ES-I3 (cell line): ENCODE results near the gene RNF121.

Experiments
- H3K36me3 ChIP-seq: 2 replicates; pipeline ENCODE4 v1.6.1; 2013; ENCODE audit warnings: mild to moderate bottlenecking, low read length, control low read depth, moderate library complexity; ENCODE audit not compliant: insufficient read depth
- H3K4me1 ChIP-seq: 2 replicates; pipeline ENCODE4 v1.6.1; 2013; ENCODE audit warnings: mild to moderate bottlenecking, control low read depth, low read length; ENCODE audit not compliant: insufficient read depth
- H3K9ac ChIP-seq: 2 replicates; pipeline ENCODE4 v1.6.1; 2013; ENCODE audit warnings: low read depth, mild to moderate bottlenecking, low read length, moderate library complexity
- H3K9me3 ChIP-seq: 2 replicates; pipeline ENCODE4 v1.6.1; 2013; ENCODE audit warnings: mild to moderate bottlenecking, low read length, moderate library complexity; ENCODE audit not compliant: control insufficient read depth, insufficient read depth

The RNF121 gene

GRCh38 chr11:72012897-72013721 is 84.3 kb downstream of the RNF121 start:
- Histone ChIP-seq H3K4me1 (no peaks in the 10 kb centered on the region), H3K9me3 (no peaks in the 10 kb centered on the region), H3K36me3 (peaks cover 31% of the 10 kb centered on the region), H3K9ac (no peak overlapping the region)

- Histone ChIP-seq H3K4me1 (no peaks in the 10 kb centered on the region), H3K9me3 (no peaks in the 10 kb centered on the region), H3K36me3 (peaks cover 25% of the 10 kb centered on the region), H3K9ac (no peak overlapping the region)
Observed at GRCh38 chr11:72013765-72014711, 85.2 kb downstream of the RNF121 start.

DNA sequence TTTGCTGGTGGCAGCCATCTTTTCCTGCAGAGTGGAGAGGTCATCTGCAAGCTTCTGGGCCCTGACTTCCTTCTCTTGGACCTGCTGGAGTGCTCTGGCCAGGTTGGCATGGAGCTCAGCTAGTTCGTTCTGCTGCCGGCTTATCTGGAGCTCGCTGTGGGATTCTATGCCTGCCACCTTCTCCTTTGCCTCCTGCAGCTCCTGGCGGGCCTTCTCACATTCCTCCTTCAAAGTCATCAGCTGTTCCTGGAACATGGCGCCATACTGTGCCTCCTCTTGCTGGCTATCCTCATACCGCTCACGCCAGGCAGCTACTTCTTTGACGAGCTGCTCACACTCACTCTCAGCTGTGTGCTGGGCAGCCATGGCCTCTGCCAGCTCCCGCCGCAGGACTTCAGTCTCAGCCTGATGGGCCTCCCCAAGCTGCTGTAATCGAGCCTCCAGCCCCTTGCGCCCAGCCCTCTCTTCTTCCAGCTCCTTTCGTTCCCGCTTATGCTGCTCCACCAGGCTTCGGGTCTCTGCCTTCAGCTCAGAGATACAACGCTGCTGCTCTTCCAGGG is 86.0 kb downstream of the RNF121 start:
- no peaks in the 10 kb centered on the region for H3K4me1 ChIP-seq
- H3K9ac ChIP-seq: no peak overlapping the region
- H3K36me3 ChIP-seq: peaks cover 20% of the 10 kb centered on the region
- no peaks in the 10 kb centered on the region for H3K9me3 ChIP-seq

DNA sequence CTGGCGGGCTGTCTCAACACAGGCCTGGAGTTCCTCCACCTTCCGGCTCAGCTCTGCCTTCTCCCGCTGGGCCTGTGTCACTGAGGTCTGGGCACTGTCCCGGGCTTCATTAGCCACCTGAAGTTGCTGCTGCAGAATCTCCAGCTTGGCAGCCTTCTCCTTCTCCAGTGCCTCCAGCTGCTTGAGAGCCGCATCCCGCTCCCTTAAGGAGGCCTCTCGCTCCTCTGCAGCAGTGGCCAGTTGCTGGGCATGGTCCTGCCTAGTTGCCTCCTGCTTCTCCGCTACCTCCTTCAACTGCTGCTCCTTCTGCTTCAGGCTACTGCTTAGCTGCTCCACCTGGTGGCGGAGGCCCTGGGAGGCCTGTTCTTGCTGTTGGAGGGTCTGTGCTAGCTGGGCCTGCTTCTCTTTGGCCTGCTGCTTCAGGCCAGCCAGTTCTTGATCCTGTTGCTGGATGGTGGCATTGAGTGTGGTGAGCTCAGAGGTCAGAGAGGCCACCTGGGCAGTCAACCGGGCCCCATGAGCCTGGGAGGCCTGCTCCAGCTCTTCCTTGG is 86.7 kb downstream of the RNF121 start:
- H3K9ac ChIP-seq: no peak overlapping the region
- H3K9me3 ChIP-seq: no peaks in the 10 kb centered on the region
- H3K36me3 ChIP-seq: peaks cover 23% of the 10 kb centered on the region
- H3K4me1 ChIP-seq: no peaks in the 10 kb centered on the region

GRCh38 chr11:72018171-72018570 is 89.3 kb downstream of the RNF121 start:
- Histone ChIP-seq H3K36me3 (peaks cover 35% of the 10 kb centered on the region), H3K4me1 (no peaks in the 10 kb centered on the region), H3K9ac (no peak overlapping the region)

DNA sequence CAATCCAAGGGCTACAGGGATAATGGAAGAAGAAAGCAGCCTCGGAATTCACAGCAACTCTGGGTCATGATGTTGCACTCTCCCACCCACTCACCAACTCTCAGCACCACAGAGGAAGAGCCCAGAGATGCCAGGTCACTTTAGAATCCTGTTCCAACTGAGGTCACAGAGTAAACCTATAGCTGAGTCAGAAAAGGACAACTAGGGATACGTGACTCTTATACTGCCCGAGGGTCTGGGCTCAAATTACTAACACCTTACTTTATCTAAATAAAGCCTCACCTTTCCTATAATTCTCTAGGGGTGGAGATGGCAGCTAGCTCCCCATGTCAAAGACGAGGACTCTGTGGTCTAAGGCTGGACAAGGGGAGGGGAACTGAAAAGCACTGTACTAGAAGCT is 94.5 kb downstream of the RNF121 start:
- H3K9me3 ChIP-seq: no peaks in the 10 kb centered on the region
- peaks cover 5% of the 10 kb centered on the region for H3K4me1 ChIP-seq
- no peak overlapping the region for H3K9ac ChIP-seq
- H3K36me3 ChIP-seq: peaks cover 28% of the 10 kb centered on the region

More at GRCh38 chr11:72018171-72018570, 89.3 kb downstream of the RNF121 start:
- H3K9me3 ChIP-seq: no peaks in the 10 kb centered on the region

GRCh38 chr11:72024069-72024754 is 95.4 kb downstream of the RNF121 start:
- no peak overlapping the region for H3K9ac ChIP-seq
- peaks cover 5% of the 10 kb centered on the region for H3K4me1 ChIP-seq
- peaks cover 30% of the 10 kb centered on the region for H3K36me3 ChIP-seq
- no peaks in the 10 kb centered on the region for H3K9me3 ChIP-seq

- no peaks in the 10 kb centered on the region for H3K9me3 ChIP-seq
- peaks cover 5% of the 10 kb centered on the region for H3K4me1 ChIP-seq
- H3K9ac ChIP-seq: no peak overlapping the region
- H3K36me3 ChIP-seq: peaks cover 25% of the 10 kb centered on the region
Observed at GRCh38 chr11:72026090-72026489, 97.2 kb downstream of the RNF121 start.

DNA sequence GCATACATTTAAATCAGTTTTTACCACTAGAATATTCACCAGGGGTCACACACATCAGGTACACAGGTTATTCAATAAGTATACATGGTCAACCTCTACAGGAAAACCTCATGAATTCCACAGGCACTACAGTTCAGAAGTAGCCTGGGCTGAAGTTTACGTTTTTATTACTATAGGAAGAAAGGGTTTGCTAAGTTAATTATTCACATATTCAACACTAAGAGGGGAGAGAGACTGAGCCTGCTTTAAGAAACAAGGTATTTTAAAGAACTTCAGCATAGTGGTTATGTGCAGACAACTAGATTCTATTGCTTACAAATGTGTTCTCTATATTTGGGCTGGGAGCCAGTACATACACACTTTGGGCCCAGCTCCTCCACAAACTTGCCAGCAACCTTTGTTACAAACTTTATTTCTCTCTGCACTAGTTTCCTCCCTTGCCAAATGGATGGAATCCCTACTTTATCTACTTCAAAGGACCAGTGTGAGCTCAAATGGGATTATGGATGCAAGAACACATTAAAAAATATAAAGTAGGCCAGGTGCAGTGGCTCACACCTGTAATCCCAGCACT is 101.7 kb downstream of the RNF121 start:
- no peaks in the 10 kb centered on the region for H3K9me3 ChIP-seq
- H3K9ac ChIP-seq: no peak overlapping the region
- peaks cover 2% of the 10 kb centered on the region for H3K4me1 ChIP-seq
- H3K36me3 ChIP-seq: peaks cover 3% of the 10 kb centered on the region; the same call in 1 of the 2 replicates

DNA sequence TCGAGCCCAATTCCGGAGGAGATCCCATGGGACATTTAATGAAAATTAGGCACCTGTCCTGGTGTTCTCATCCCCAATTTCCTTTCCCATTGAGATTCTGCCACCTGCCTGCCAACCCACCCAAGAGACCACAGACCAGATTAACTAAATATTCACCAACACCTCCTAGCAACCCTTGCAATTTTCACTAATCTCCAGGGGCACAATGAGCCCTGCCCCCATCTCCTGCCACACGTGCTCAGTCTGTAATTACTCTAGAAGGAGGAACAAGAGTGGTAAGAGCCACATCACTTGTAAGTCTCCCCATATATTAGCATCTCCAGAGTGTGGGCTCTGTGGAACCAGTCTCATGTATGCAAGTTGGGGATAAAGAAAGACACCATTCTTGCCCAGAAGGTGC is 107.8 kb downstream of the RNF121 start:
- Histone ChIP-seq H3K9ac (no peak overlapping the region), H3K4me1 (peaks cover 17% of the 10 kb centered on the region), H3K9me3 (no peaks in the 10 kb centered on the region), H3K36me3 (no peaks in the 10 kb centered on the region)

GRCh38 chr11:72037554-72038311 is 108.9 kb downstream of the RNF121 start:
- Histone ChIP-seq H3K9ac (no peak overlapping the region), H3K4me1 (peaks cover 23% of the 10 kb centered on the region), H3K9me3 (no peaks in the 10 kb centered on the region), H3K36me3 (no peaks in the 10 kb centered on the region)

- H3K36me3 ChIP-seq: no peaks in the 10 kb centered on the region
Observed at GRCh38 chr11:72038491-72038890, 109.6 kb downstream of the RNF121 start.

More at GRCh38 chr11:72038491-72038890, 109.6 kb downstream of the RNF121 start:
- Histone ChIP-seq H3K9ac (no peak overlapping the region), H3K9me3 (no peaks in the 10 kb centered on the region), H3K4me1 (peaks cover 23% of the 10 kb centered on the region)
